Activated naive CD4-positive, alpha-beta T cell treated with anti-CD3 and anti-CD28 coated beads, Interleukin-2, amount 50 U/mL, for 16 hours (primary cell): ENCODE measurements around the gene MED23.

Experiments
- DNase-seq: peaks from one replicate; pipeline ENCODE4 v3.0.0-alpha.2; 2020

Gene MED23

DNA sequence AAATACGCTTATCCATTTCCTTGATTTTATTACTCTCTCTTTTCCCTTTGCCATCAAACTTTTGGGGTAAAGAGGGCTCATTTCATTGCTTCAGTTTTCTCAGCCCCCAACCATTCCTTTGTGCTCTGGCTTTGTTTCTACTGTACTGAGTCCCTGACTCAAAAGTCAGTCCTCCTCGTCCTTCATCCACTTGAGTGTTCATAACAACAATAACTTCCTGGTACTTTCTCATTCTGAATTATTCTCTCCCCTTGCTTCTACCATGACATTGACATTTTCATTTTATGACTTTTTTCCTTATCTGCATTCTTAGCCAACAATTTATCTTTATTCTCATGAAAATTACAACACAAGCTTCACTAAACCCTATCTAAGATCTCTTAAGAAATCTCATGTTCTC, 10.0 kb upstream of the MED23 start:
- DNase-seq = no peak

DNA sequence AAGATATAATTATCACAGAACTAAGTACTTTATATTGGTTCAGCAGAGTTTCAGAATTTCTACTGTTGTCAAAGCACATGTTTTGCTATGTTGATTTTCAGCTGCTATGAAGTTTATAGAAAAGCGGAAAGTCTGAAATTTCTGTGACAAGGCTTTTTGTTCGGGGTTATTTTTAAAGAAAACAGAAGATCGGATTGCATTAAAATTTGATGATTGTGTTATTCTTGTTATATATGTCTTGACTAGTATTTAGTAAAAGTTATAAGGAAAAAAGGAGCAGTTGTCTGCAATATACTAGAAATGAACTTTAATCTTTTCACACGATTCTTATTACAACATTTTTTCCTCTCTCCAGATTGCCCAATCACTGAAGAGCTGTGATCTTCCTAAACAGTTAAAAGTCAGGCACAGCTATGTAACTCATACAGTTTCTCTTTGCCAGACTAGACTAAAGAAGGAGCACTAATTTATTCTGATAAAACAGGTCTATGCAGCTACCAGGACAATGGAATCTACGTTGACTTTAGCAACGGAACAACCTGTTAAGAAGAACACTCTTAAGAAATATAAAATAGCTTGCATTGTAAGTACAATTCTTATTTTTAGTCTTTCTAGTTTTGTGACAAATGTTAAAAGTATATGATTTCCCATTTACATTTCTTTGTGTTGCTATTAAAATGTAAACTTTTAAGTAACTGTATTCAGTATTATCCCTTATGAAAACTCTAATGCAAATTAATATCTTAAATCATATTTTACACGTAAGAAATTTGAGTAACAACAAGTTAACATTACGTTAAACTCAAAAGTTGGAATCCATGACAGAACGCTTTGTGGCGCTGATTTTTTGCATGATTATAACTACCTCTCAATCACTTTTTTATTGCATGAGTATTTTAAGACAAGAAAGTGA, 9.1 kb upstream of the MED23 start, which contains the start of gene ENPP3:
ENPP3 (plus strand) TSS at position 423 of the 913 bp plus-strand sequence; CDS start at position 506, 83 bp downstream.
- no peak for DNase-seq

DNA sequence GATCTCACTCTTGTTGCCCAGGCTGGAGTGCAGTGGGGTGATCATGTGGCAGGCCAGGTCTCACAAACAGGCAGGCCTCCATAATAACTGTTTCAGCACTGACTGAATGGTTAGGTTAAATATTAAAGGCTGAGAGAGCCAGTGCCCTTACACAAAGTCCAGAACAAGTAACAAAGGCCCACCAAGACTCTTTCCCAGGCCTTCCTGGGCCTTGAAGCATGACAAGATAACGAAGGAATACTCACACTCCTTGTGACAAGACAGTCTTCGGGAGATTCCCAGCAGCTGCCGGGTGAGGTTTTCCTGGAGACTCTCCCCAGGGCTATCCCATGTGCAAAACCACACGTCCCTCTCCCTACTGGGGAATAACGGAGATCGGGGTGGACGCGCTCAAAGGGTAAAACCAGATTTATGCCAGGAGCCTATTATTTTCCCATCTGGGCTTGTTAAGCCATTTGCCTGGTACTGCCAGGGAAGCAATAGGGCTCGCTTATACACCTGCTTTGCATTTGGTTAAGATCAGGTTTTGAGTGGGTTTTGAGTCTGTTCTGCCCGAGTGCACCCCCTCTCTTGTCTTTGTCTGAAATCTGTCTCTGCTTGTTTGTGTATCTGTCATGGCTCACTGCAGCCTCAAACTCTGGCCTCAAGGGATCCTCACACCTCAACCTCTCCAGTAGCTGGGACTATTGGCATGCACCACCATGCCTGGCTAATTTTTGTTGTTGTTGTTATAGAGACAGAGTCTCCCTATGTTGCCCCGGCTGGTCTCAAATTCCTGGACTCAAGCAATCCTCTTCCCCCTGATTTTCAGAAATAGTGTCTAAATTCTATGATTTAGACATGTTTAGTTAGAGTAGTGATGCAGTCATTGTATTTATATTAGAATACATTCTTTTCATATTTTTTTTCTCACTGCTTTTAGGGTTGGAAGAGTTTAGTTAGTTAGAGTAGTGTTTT, 7.6 kb upstream of the MED23 start:
- DNase-seq = no peak

DNA sequence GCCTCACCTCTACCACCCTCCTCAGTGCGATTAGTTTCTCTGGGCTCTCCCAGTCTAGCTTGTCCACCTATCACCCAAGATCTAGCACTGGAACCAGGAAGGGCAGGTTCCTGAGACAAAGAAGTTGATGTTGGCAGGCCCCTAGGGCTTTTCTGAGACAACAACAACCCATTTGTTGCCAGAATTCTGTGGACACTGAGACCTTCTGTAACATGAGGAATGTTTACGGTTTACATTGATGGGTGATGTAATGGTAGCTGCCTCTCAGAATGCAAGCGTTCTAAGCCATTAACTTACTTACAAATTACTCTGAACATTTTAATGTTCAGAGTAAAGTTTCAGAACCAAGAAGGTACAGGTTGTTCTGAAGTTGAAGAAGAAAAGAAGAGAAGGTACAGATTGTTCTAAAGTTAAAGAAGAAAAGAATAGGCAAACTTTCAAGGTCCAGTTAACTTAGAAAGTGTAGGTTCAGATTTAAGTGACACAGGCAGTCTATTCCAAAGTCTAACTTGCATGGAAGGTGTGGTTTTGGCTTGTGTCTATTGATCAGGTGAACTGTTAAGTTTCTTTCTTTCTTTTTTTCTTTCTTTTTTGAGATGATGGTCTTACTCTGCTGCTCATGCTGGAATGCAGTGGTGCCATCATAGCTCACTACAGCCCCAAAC, 3.7 kb upstream of the MED23 start:
- no peak for DNase-seq

DNA sequence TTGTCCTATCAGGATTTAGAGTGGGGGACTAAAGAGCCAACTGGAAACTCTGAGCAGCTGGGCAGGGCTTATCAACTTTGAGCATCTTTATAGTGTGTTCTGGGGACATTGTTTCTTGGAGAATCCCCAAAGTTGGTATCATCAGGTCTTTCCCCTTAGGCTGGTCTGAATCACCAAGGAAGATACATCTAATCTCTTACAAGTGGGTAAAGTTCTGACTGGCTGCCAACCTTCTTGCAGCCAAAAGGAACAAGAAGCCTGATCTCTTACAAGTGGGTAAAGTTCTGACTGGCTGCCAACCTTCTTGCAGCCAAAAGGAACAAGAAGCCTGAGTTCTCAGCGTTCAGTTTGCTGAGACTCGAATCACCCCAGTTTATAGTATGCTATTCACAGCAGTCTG, 1.6 kb upstream of the MED23 start:
- DNase-seq = no peak

DNA sequence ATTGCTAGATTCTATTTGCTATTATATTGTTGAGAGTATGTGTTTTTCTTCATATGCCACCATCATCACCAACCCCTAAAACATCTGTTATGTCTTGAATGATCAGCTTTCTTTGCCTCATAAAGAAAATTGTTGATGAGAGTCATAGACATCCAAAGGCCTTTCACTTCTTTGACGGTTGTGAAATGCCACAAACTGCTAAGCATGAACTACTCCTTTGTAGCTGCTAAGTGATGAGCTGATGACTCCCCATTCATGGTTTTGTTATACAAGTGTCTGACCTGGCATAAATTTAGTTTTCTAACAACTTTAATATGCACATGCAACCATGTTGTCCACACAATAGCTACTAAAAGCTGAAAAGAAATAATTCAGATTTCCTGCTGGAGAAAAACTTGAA, 684 bp upstream of the MED23 start:
- DNase-seq = no peak

DNA sequence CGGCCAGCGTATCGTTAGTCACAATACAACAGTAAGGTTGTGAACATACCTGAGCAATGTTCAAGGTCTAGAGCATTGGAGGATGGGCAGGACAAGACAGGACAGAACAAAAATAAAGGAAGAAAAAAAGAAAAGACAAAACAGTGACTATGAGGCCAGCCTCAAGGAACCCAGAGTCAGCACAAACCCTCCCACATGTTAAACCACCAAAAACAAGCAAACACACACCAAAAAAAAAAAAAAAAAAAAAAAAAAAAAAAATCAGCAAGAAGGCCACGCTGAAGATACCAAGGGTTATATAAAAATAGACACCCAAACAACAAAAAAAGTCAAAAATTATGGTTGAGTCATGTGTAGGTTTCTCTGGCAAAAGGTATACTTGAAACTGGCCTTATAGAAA, 12.8 kb downstream of the MED23 start:
- DNase-seq = no peak

DNA sequence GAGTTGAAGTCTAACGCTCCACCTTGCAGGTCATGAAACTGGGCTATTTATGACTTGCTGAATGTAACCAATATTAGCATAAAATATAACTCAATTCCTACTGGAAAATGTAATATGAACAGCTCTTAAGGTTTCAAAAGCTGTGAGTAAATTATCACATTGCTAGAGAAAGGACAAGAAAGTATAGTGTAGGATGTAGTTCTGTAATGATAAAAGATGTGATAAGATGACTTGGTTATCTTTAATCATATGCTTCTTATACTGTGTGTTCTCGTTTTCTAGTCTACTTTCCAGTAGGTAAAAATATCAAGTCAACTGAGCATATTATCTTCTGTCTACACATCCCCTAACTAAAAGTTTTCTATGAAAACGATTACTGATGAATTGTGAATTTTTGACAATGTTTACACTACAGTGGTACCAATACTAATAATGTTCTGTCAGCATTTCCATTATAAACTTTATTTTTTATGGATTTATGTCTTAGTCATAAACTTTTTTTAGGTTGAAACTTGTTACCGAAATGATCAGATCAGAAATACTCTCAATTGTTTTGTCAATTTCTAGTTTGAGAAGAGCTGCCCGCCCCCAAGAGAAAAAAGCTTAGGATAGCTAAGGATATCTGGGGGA, 14.6 kb downstream of the MED23 start:
- DNase-seq = no peak

DNA sequence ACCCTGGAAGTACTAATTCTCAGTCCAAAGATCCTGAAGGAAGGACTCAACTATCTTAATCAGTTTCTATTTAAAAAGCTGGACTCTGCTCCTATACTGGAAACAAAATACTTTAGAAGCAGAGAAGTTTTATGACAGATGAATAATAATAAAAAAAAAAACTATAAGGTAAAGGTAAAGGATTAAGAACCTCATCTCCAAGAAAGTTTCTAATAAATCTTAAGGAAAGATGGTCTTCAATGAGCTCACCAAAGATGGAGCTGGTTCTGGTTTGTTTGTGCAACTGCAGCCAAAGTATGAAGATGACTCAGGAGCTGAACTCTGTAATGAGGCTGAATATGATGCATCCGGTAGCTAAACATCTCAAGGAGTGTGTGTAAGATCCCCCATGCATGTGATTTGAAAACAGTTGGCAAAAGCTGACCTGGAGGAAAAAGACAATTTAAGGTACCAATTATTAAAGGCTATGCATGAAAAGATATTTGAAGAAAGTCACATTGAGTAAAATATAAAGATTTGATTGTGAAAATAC, 25.2 kb downstream of the MED23 start:
- no peak for DNase-seq

DNA sequence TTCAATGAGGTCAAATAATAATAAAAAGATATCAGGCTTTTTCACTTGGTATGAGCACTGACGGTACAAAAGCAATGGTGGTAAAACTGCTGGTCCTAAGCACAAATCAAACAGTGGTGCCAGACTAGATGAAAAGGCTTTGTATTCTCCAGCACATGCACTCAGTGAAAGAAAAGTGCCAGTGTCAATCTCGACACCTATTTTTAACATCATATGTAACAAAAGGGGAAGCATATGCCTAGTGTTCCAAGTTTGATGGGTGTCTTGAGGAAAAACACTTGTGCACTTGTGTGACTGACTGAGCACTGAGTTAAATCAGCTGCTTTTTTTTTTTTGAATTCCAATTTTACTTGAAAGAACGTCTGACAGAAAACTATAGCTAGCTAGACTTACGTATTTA, 27.3 kb downstream of the MED23 start:
- DNase-seq = no peak

DNA sequence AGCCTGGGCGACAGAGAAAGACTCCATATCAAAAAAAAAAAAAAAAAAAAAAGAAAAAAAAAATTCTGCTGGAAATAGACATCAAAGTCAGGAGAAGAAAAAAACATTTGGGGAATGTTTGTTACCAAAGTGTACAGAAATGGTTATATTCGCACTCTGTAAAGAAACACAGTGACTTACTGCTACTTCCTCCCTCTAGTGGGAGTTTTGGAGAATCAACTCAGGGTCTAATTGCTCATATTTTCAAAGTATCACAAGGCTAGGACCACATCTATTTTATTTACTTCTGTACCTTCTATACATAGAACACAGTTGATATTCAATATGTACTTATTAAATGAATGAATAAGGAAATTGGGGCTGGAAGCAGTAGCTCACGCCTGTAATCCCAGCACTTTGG, 30.6 kb downstream of the MED23 start:
- no peak for DNase-seq

DNA sequence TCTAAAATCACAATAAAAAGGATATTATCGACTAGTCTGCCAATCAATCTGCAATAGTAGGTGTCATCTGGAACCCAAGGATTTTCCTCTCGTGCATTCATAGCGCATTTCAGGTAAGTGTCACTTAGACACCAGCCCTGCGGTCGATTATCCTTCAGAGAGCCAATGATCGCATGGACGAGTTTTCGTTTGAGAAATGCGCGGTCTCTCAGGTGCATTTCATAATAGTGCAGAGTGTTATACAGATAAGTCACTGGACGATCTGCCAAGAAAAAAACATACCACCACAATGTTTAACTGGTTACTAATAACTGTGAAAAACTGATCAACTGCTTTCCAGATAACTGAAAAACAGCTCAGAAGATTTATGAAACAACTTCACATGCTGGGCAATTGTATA, 34.0 kb downstream of the MED23 start:
- no peak for DNase-seq

DNA sequence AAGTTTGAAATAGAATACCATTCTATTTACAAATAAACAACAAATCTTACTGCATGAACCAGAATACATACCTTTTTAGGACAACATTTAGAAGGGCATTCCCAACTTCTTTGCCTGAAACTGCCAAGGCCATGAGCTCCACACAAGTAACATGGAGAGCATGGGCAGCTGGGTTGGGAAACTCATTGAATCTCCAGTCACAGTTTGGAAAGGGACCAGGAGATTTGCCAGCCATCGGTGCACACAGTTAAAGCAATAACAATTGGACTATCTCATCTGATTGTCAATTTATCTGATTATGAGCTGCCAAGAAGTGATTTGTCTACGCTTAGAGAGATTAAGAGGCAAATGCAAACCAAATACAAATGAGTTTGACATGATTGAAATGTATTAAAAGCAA, 35.1 kb downstream of the MED23 start:
- DNase-seq = no peak

DNA sequence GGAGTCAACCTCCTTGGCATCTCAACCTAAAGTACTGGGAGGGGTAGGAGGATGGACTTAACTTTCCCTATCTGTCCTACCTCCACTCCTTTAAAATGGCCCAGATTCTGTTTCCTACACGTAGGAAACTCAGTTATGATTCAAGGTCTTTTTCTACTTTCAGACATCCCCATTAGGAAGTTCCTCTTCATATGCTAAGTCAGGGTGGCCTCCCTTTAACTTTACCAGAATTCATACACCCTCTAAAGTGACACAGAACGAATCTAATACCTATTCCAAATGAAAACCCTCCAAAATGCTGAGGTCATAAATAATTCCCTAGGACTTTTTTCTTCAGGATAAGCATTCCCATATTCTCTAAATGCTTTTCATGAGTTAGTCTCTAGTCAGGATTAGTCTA, 39.4 kb downstream of the MED23 start:
- no peak for DNase-seq

DNA sequence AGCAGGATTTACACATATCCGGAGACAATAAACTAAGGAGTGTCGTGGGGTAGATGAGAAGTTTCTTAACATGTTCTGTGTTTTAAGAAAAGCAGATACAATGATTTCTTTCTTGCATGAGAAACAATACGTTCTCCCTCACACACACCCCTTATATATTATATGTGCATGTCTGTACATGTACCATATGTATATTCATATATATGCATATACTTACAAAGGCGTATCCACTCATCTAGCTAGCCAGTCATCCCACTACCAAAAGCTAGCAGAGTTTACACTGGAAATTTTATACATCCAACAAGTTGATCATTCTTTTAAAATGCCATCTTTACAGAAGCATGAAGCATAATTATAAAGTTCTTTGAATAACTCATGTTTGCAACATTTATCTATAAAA, 40.1 kb downstream of the MED23 start:
- DNase-seq = no peak

DNA sequence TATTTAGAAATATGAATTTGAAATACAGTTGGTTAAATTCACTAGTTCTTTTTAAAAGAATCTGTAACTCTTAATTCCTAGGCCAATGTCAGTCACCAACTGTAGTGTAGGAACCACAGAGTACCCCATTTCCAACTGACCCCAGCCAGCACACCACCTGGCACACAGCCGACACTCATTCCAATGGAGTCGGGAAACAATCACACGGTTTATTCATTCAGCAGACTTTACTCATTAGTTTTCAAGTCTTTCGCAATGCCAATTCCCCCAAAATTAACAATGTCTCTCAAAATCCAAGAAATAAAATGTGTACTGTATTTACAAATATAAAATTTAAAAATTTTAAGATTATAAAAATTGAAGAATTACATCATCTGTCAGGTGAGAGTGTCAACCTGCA, 41.5 kb downstream of the MED23 start:
- no peak for DNase-seq

DNA sequence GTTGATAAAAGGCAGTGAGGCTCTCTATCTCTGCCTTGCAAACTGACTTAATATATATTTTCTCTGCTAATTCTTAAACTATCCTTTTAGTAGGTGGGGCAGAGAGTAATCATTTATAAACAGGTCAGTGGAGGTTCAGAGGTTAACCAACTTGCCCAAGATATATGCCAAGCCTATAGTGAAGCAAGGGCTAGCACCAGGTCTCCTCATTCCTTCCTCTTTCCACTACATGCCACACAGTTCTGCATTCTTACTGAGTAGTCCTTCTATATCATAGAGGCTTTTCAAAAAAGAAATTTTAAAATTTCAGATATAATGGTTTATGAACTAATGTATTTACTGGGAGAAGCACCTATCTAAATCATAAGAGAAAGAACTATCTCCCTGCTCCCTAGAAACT, 46.5 kb downstream of the MED23 start:
- DNase-seq = no peak

DNA sequence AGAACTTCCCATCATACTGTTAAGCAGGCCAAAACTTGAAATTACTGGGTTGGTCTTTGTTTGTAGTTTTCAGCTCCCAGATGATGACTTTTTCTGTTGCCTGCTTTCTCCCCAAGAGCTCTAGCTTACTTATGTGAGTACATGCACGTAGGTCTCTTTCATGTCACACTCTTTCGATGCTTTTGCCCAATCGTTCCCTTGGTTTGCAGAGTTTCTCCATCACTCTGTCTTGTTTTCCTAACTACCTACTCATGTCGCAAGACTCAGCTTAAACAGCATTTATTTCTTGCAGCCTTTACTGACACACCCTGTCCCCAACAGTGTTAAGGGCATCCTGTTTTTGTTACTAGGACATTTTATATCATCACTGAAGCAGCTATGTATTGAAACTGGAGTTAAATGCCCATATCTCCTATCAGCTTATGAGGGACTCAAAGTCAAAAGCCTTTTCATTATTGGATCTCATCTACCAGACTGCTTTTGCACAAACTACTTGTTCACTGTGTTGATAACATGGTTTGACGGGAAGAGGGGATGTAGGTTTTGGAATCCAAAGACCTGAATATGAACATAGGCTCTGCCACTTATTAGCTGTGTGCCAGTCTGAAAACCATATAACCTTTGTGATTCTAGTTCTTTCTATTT, 52.1 kb downstream of the MED23 start:
- no peak for DNase-seq

DNA sequence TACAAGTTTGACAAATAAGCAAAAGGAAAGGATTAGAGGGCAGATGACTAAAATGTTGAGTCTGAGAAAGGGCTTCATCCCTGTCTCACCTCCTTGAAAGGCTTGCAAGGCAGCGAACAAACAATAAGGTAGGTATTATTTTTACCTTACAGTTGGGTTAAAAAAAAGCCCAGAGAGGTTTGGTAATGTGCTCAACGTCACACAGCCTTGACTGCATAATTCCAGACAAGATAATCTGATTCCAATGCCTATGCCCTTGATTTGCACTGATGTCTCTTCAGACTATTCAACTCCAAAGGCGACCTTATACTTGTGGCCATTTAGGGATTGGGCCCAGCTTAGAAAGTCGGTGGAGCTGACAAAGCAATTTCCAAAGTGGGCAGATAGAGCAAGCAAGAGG, 53.4 kb downstream of the MED23 start:
- no peak for DNase-seq

DNA sequence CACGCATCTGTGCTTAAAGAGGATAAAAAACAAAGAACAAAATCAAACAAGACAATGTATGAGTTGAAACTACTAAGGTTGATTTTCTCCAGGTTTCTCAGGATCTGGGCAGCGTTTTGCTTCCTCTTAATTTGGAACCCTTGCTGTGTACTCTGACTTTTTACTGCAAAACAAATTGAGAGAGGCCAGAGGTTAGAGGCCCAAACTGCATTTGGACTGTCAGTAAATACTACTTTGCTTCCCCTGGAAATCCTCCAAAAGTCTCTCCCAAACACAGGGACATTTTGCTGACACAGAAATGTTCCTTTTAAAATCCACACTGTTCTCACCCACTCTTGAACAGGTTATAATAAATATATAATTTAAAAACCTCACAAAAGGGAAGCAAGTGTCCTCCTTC, 53.9 kb downstream of the MED23 start:
- DNase-seq = no peak

DNA sequence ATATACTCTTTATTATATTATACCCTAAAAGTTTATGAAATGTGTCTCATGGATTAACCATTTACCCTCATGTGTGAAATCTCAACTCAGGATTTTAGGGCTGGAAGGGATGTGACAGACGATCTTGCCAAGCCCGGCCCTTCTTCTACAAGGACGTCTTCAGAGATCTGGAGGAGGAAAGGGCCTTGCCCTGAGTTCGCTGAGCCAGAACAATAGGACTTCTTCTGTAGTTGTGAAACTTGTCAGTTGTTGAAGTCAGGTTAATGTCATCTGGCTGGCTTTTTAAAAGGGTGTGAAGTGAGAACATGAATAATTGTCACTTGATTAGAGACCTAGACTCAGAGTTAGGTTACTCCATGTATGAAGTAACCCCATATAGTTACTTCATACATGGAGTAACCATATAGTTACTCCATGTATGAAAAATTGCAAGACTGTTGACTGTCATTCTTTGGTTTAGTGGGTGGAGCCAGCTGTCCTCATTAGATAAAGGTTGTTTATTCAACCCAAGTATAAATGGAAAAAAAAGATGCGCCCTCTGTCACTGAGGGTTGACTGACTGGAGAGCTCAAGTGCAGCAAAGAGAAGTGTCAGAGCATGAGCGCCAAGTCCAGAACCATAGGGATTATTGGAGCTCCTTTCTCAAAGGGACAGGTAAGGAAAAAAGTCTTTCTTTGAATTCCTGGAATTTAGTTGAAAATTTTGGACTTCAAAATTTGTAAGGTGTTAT, 55.2 kb downstream of the MED23 start, which contains the start of gene ARG1:
ARG1 (plus strand) TSS at position 541 of the 730 bp plus-strand sequence; CDS start at position 598, 57 bp downstream.
- DNase-seq = no peak
